Colonic mucosa (tissue), 4 donors: ENCODE results near the gene STRADB. TPM values are rescaled to one million over a fixed set of nuclear protein-coding genes. Genes with fewer than 3 reads are reported as not detected.
A peak's percentile ranks its signal among the peaks of the same experiment; 100 is the strongest.
"Not testable (repeated sequence)": the region's sequence is repeated elsewhere in the genome, so short reads cannot be mapped to it uniquely, and the experiment has no call there.

ENCODE experiments used
- DNase-seq: peaks from one replicate; pipeline ENCODE4 v3.0.0-alpha.2; 2020
- H3K27ac ChIP-seq: fragments of 200-600 bp; one replicate; pipeline ENCODE4 v1.8.0; 2021
- H3K27me3 ChIP-seq: fragments of 200-600 bp; one replicate; pipeline ENCODE4 v1.8.0; 2021
- H3K36me3 ChIP-seq: fragments of 200-600 bp; one replicate; pipeline ENCODE4 v1.8.0; 2021
- H3K4me1 ChIP-seq: fragments of 200-600 bp; one replicate; pipeline ENCODE4 v1.8.0; 2021; ENCODE audit warnings: mild to moderate bottlenecking
- H3K4me3 ChIP-seq: fragments of 200-600 bp; one replicate; pipeline ENCODE4 v1.8.0; 2021
- H3K9ac ChIP-seq, 2 donors: one replicate each; pipeline ENCODE4 v1.7.0; 2013; ENCODE audit warnings: control low read depth in 2 of 2, low read depth in 2 of 2, low read length in 2 of 2
- H3K9me3 ChIP-seq: fragments of 200-600 bp; one replicate; pipeline ENCODE4 v1.8.0; 2021
- intact Hi-C: fragments of 100-400 bp; cut with DNase I; formaldehyde crosslinking; loops from one replicate; pipeline ENCODE4 v1.14.1; 2022
- total RNA-seq, 2 donors: library from RNA; stranded (reverse); fragmentation: NEBNext Ultra II Directional in 1 of 2; extraction: Animal tissue kit (Norgen Biotek cat#: 25700) in 1 of 2; gene quantifications; one replicate each; pipeline ENCODE4 v1.2.1, GENCODE V29; 2021
- TF ChIP-seq, protein P1 (sequence below): fragments of 200-600 bp; IDR thresholded peaks from one replicate; pipeline ENCODE4 v1.8.0; 2022; ENCODE audit warnings: antibody characterized with exemption, mild to moderate bottlenecking
- donor health status: healthy.
- donor health status: DM: no; HTN: no; CAD: no.
- donor health status: DM: no; HTN: no; CAD: no.

The STRADB gene
- total RNA-seq, 2 donors from 2014 or later: 50.0 to 50.9 TPM

DNA sequence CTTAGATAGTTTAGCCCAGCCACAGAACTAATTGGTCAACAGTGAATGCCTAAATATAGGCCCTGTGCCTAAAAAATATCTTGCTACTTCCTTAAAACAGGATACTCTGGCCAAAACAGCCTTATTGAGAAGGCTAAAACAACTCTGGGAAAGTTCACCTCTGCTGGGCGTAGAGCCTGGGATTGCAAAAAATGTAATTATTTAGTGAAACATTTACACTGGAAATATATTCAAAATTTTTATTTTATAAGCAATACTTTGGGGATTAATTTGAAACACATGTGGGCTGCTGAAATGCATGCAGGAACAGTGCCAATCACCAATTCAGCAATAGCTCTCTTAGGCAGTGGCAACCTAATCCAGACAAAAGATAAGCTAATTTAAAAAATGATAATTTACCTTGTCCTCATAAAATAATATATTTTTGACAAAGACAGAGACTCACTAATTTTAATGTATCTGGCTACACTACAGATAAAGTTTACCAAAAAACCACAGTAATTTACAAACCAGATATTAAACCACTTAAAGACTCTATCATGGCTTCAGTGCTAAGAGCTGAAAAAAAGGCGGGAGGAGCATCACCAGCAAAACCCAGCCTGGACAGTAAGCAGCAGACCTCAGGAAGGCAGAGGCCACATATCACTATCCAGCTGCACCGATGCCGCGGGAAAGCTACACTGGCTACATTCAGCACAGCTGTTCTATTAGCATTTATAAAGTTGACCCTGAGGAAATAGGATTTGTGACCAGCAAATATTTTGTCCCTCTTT is 18.7 kb upstream of the STRADB start:
- Histone ChIP-seq H3K27me3 (no peaks in the 10 kb centered on the region), H3K4me3 (no peak overlapping the region), H3K4me1 (no peaks in the 10 kb centered on the region), H3K9me3 (no peaks in the 10 kb centered on the region), H3K27ac (peak overlapping the region; percentile 14), H3K36me3 (no peaks in the 10 kb centered on the region), H3K9ac (no peak overlapping the region)
- TF ChIP-seq, protein P1, sequence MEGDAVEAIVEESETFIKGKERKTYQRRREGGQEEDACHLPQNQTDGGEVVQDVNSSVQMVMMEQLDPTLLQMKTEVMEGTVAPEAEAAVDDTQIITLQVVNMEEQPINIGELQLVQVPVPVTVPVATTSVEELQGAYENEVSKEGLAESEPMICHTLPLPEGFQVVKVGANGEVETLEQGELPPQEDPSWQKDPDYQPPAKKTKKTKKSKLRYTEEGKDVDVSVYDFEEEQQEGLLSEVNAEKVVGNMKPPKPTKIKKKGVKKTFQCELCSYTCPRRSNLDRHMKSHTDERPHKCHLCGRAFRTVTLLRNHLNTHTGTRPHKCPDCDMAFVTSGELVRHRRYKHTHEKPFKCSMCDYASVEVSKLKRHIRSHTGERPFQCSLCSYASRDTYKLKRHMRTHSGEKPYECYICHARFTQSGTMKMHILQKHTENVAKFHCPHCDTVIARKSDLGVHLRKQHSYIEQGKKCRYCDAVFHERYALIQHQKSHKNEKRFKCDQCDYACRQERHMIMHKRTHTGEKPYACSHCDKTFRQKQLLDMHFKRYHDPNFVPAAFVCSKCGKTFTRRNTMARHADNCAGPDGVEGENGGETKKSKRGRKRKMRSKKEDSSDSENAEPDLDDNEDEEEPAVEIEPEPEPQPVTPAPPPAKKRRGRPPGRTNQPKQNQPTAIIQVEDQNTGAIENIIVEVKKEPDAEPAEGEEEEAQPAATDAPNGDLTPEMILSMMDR: no peak
- intact Hi-C loops: no loop called here
- DNase-seq: no peak

DNA sequence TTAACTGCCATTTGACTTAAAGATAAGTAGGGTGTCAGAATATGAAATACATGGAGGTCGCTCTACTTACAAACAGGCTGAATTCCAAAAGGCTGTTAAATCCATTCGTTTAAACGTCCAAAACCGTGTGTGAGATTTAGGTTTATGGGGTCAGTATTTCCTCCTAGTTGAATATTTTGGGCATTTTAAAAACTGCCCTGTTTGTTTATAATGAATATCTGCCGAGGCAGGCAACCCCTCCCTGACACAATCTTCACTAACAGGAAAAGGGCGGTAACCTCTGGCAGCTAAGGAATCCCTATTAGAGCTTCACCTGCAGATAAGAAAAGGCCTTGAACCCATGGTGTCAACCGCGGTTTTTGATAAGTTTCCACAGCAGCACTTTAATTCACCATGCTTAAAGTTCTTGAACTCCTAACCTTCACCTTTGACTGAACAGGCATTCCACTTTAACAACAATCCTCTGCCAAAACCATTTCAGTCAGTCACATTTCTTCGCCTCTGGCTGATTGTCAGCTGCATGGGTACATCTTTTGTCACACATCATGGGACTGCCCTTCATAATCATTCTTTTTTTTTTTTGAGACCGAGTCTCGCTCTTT is 18.0 kb upstream of the STRADB start:
- no peaks in the 10 kb centered on the region for H3K27me3 ChIP-seq
- no peak for DNase-seq
- TF ChIP-seq, protein P1: no peak
- H3K4me3 ChIP-seq: no peak overlapping the region
- H3K27ac ChIP-seq: peak overlapping the region; percentile 14
- intact Hi-C loops: no loop called here
- no peaks in the 10 kb centered on the region for H3K4me1 ChIP-seq
- no peaks in the 10 kb centered on the region for H3K9me3 ChIP-seq
- no peaks in the 10 kb centered on the region for H3K36me3 ChIP-seq
- no peak overlapping the region for H3K9ac ChIP-seq

DNA sequence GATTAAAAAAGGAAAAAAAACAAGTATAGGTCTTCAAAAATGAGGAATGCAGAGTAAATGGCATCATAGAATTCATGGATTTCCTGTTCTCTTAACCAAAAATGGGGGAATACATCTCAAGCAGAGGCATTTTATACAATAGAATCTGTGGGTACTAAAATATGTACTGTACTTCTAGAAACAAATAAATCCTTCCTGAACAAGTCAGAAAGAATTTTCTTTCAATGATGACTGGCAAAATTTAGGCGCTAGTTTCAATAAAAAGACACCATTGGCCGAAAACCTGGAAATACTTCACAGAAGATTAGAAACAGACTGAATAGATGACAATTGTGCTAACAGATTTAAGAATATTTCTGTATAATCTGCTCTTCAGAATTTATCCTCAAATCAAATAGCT is 15.4 kb upstream of the STRADB start:
- DNase-seq: no peak
- no peaks in the 10 kb centered on the region for H3K9me3 ChIP-seq
- no peaks in the 10 kb centered on the region for H3K27me3 ChIP-seq
- intact Hi-C loops: no loop called here
- peaks cover 3% of the 10 kb centered on the region for H3K4me1 ChIP-seq
- no peak overlapping the region for H3K9ac ChIP-seq
- no peak overlapping the region for H3K4me3 ChIP-seq
- H3K27ac ChIP-seq: no peak overlapping the region
- H3K36me3 ChIP-seq: no peaks in the 10 kb centered on the region
- TF ChIP-seq, protein P1: no peak

DNA sequence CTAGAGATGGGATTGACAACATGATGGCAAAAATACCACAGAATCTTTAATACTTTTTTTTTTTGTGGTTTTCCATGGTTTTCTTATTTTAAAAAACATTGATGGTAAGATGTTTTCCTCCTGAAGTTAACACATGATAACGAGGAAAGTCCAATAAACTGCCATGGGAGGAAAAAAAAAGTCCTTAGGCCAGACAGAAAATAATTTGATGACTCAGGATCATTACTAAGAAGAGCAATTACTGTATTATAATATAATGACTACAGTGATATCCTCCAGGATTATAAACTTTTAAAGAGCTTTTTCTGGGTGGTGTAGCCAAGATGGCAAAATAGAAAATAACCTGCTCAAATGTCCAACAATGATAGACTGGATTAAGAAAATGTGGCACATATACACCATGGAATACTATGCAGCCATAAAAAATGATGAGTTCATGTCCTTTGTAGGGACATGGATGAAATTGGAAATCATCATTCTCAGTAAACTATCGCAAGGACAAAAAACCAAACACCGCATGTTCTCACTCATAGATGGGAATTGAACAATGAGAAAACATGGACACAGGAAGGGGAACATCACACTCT is 12.1 kb upstream of the STRADB start:
- H3K9ac ChIP-seq, H3K27me3 ChIP-seq, H3K27ac ChIP-seq, intact Hi-C loops, H3K36me3 ChIP-seq, DNase-seq, H3K4me1 ChIP-seq, H3K4me3 ChIP-seq, H3K9me3 ChIP-seq: not testable (repeated sequence)

DNA sequence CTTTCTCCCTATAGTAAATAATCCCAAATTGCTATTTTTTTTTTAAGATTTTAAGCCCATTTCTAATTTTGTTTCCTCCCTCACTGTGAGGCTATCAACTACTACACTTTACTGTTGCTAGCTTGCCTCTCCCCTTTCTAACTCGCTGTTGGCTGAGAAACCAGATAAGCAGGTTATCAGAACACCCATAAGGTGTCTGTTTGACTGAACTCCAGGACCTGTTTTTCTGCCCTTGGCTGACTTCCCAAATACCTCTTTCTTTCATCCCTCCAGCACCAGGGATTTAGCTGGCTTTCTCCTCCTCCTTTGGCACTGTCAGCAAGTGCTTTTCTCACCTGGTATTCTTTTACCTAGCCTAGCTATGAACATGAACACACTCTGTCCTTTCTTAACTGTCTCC is 11.4 kb upstream of the STRADB start:
- peak overlapping the region; percentile 54 for H3K27ac ChIP-seq
- H3K9me3 ChIP-seq: no peaks in the 10 kb centered on the region
- TF ChIP-seq, protein P1: no peak
- no peak overlapping the region for H3K4me3 ChIP-seq
- no peaks in the 10 kb centered on the region for H3K27me3 ChIP-seq
- no peaks in the 10 kb centered on the region for H3K36me3 ChIP-seq
- peak; percentile 73 for DNase-seq
- H3K9ac ChIP-seq: no peak overlapping the region
- H3K4me1 ChIP-seq: peaks cover 3% of the 10 kb centered on the region
- intact Hi-C loops: no loop called here

DNA sequence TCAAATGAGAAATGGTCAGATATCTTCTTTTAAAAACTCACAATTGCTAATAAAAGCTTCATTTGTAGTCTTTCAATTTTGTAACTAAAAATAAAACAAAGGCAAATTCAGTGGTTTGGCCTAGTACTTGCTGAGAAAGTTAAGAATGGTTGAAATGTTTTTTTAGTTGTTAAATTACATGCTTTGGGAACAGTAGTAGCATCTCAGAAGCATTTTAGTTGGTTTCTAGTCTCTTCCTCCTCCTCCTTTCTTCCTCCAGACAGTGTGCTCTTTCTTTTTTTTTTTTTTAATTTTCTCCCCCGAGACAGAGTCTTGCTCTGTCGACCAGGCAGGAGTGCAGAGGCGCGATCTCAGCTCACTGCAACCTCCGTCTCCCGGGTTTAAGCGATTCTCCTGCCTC is 10.1 kb upstream of the STRADB start:
- DNase-seq: no peak
- peaks cover 5% of the 10 kb centered on the region for H3K4me1 ChIP-seq
- TF ChIP-seq, protein P1: no peak
- intact Hi-C loops: no loop called here
- H3K9me3 ChIP-seq: no peaks in the 10 kb centered on the region
- no peaks in the 10 kb centered on the region for H3K36me3 ChIP-seq
- H3K27ac ChIP-seq: no peak overlapping the region
- H3K9ac ChIP-seq: no peak overlapping the region
- H3K27me3 ChIP-seq: no peaks in the 10 kb centered on the region
- H3K4me3 ChIP-seq: no peak overlapping the region
